Astrocyte (in vitro differentiated cells and primary cell): ENCODE results near the gene FGF9. TPM values are rescaled to one million over a fixed set of nuclear protein-coding genes. Genes with fewer than 3 reads are reported as not detected.

Experiments used
- DNase-seq: peaks from one replicate; pipeline ENCODE4 v3.0.0-alpha.2; 2010; ENCODE audit warnings: low read depth
- FAIRE-seq: peaks from 2 replicates; lab custom pipeline; 2011; peaks lifted over from hg19 to GRCh38; lab: Jason Lieb, UNC
- H2AFZ ChIP-seq: 2 replicates; pipeline ENCODE4 v1.6.0; 2012; ENCODE audit warnings: low read depth, low read length, inconsistent platforms
- H3K27ac ChIP-seq: 2 replicates; pipeline ENCODE4 v1.5.1; 2011; ENCODE audit warnings: low read depth, low read length, inconsistent platforms
- H3K27me3 ChIP-seq: 2 replicates; pipeline ENCODE4 v1.6.0; 2011; ENCODE audit warnings: low read length, inconsistent platforms; ENCODE audit not compliant: insufficient read depth
- H3K36me3 ChIP-seq: 2 replicates; pipeline ENCODE4 v1.5.1; 2011; ENCODE audit warnings: low read length, inconsistent platforms; ENCODE audit not compliant: insufficient read depth
- H3K4me1 ChIP-seq: 2 replicates; pipeline ENCODE4 v1.5.1; 2011; ENCODE audit warnings: low read length, inconsistent platforms; ENCODE audit not compliant: insufficient read depth
- H3K4me2 ChIP-seq: 2 replicates; pipeline ENCODE4 v1.6.0; 2012; ENCODE audit warnings: low read length, inconsistent platforms
- H3K4me3 ChIP-seq: 2 replicates; pipeline ENCODE4 v1.5.1; 2011; ENCODE audit warnings: low read depth, mild to moderate bottlenecking, low read length, inconsistent platforms; ENCODE audit not compliant: insufficient read depth
- H3K79me2 ChIP-seq: 2 replicates; pipeline ENCODE4 v1.6.0; 2012; ENCODE audit warnings: mild to moderate bottlenecking, low read length, inconsistent platforms; ENCODE audit not compliant: insufficient read depth
- H3K9ac ChIP-seq: 2 replicates; pipeline ENCODE4 v1.6.0; 2012; ENCODE audit warnings: mild to moderate bottlenecking, low read length, inconsistent platforms
- H3K9me3 ChIP-seq: 2 replicates; pipeline ENCODE4 v1.5.1; 2012; ENCODE audit warnings: low read depth, mild to moderate bottlenecking, low read length, inconsistent platforms; ENCODE audit not compliant: insufficient read depth
- H4K20me1 ChIP-seq: 2 replicates; pipeline ENCODE4 v1.6.0; 2012; ENCODE audit warnings: low read length, inconsistent platforms; ENCODE audit not compliant: insufficient read depth
- H3K27ac Mint-ChIP-seq: one replicate; pipeline ENCODE4 v1.8.0; 2021; ENCODE audit warnings: mild to moderate bottlenecking, mixed read lengths; ENCODE audit not compliant: unreplicated experiment
- H3K27me3 Mint-ChIP-seq: one replicate; pipeline ENCODE4 v1.8.0; 2021; ENCODE audit warnings: low read depth, mixed read lengths; ENCODE audit not compliant: unreplicated experiment
- H3K36me3 Mint-ChIP-seq: one replicate; pipeline ENCODE4 v1.8.0; 2021; ENCODE audit warnings: low read depth, mixed read lengths; ENCODE audit not compliant: unreplicated experiment
- H3K4me1 Mint-ChIP-seq: one replicate; pipeline ENCODE4 v1.8.0; 2021; ENCODE audit warnings: low read depth, mixed read lengths; ENCODE audit not compliant: unreplicated experiment
- H3K4me3 Mint-ChIP-seq: one replicate; pipeline ENCODE4 v1.8.0; 2021; ENCODE audit warnings: mild to moderate bottlenecking, moderate library complexity, mixed read lengths; ENCODE audit not compliant: unreplicated experiment
- H3K9me3 Mint-ChIP-seq: one replicate; pipeline ENCODE4 v1.8.0; 2021; ENCODE audit warnings: mild to moderate bottlenecking, mixed read lengths; ENCODE audit not compliant: unreplicated experiment
- EZH2 ChIP-seq: IDR thresholded peaks from 2 replicates; pipeline ENCODE4 v1.6.1; 2012; ENCODE audit warnings: mild to moderate bottlenecking, low read length, inconsistent platforms; ENCODE audit not compliant: insufficient read depth
- total RNA-seq: library from RNA; stranded (reverse); gene quantifications from 2 replicates; pipeline ENCODE4 v1.2.1, GENCODE V29; 2021
- TF ChIP-seq, protein P1 (sequence below): IDR thresholded peaks from 2 replicates; pipeline ENCODE4 v1.5.1; 2011; ENCODE audit warnings: low read depth, mild to moderate bottlenecking, inconsistent platforms, low read length, moderate library complexity; ENCODE audit not compliant: insufficient read depth

FGF9 gene
- total RNA-seq, 1 donor from 2014 or later = 0.27 TPM

DNA sequence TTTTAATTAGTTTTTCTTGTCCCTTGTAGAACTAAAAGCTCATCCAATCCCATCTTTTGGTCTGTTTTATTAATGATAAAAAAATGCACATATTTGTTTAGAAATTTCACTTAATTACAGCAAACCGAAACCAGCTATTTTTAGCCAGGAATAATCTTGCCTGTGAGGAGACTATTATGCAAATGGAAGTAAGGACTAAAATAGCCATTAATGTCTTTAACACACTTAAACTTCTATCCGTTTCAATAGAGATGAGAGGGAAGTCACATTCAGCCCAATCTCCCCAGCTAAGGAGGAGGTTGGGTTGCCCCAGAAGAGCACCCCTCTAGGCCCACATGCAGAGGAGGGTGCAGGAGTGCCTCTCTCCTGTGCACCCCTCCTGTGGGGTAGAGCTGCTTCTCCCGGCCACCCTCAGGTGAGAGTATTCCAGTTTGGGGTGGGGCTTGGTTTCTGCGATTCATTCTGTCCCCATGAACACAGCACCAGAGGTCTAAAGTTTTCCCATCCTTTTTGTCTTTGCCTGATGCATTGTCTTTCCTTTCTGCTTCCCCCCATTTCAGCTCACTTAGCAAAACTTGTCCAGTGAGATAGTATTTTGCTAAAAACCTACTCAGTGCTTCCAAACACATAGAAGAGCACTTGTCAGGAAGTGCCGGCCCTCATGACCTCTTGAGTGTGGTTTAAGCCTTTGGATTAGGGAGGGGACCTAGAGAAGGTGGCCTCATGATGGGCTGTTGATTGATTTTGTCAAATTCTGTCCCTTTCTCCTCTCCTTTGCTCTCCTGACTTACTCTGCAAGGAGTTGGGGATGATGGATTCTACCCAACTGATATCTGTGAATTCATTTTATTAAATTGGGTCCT, 28.2 kb downstream of the FGF9 start:
- DNase-seq = no peak
- no peaks in the 10 kb centered on the region for H3K9me3 Mint-ChIP-seq

DNA sequence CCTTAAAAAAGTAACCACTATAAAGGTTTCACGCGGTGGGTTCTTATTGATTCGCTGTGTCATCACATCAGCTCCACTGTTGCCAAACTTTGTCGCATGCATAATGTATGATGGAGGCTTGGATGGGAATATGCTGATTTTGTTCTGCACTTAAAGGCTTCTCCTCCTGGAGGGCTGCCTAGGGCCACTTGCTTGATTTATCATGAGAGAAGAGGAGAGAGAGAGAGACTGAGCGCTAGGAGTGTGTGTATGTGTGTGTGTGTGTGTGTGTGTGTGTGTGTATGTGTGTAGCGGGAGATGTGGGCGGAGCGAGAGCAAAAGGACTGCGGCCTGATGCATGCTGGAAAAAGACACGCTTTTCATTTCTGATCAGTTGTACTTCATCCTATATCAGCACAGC, 30.6 kb downstream of the FGF9 start:
- Histone ChIP-seq H4K20me1 (no peaks in the 10 kb centered on the region), H3K9me3 (no peaks in the 10 kb centered on the region), H3K4me3 (no peak overlapping the region), H3K27me3 (no peaks in the 10 kb centered on the region), H3K36me3 (no peaks in the 10 kb centered on the region), H3K79me2 (no peaks in the 10 kb centered on the region), H3K27ac (no peak overlapping the region), H3K4me2 (no peak overlapping the region), H3K9ac (no peak overlapping the region), H2AFZ (no peak overlapping the region), H3K4me1 (no peaks in the 10 kb centered on the region)
- Mint-ChIP-seq H3K4me3 (no peak overlapping the region), H3K9me3 (no peaks in the 10 kb centered on the region), H3K4me1 (no peaks in the 10 kb centered on the region), H3K27me3 (peaks cover 7% of the 10 kb centered on the region), H3K36me3 (no peaks in the 10 kb centered on the region), H3K27ac (no peak overlapping the region)
- FAIRE-seq (no peak), DNase-seq (no peak)
- TF ChIP-seq, protein P1, sequence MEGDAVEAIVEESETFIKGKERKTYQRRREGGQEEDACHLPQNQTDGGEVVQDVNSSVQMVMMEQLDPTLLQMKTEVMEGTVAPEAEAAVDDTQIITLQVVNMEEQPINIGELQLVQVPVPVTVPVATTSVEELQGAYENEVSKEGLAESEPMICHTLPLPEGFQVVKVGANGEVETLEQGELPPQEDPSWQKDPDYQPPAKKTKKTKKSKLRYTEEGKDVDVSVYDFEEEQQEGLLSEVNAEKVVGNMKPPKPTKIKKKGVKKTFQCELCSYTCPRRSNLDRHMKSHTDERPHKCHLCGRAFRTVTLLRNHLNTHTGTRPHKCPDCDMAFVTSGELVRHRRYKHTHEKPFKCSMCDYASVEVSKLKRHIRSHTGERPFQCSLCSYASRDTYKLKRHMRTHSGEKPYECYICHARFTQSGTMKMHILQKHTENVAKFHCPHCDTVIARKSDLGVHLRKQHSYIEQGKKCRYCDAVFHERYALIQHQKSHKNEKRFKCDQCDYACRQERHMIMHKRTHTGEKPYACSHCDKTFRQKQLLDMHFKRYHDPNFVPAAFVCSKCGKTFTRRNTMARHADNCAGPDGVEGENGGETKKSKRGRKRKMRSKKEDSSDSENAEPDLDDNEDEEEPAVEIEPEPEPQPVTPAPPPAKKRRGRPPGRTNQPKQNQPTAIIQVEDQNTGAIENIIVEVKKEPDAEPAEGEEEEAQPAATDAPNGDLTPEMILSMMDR = no peak
- TF ChIP-seq EZH2 = no peak

More for the DNA sequence above, 28.2 kb downstream of the FGF9 start:
- peaks cover 7% of the 10 kb centered on the region for H3K27me3 Mint-ChIP-seq
- H3K79me2 ChIP-seq = no peaks in the 10 kb centered on the region
- no peak overlapping the region for H3K4me3 ChIP-seq
- no peaks in the 10 kb centered on the region for H3K4me1 ChIP-seq
- TF ChIP-seq, protein P1 = no peak
- TF ChIP-seq EZH2 = no peak
- H3K27ac Mint-ChIP-seq = no peak overlapping the region
- H3K36me3 Mint-ChIP-seq = no peaks in the 10 kb centered on the region
- H3K36me3 ChIP-seq = no peaks in the 10 kb centered on the region
- no peaks in the 10 kb centered on the region for H3K9me3 ChIP-seq
- FAIRE-seq = no peak
- no peaks in the 10 kb centered on the region for H4K20me1 ChIP-seq
- H3K27ac ChIP-seq = no peak overlapping the region
- no peak overlapping the region for H3K9ac ChIP-seq
- H3K4me2 ChIP-seq = no peak overlapping the region
- H3K4me3 Mint-ChIP-seq = no peak overlapping the region
- H2AFZ ChIP-seq = no peak overlapping the region
- H3K27me3 ChIP-seq = no peaks in the 10 kb centered on the region
- no peaks in the 10 kb centered on the region for H3K4me1 Mint-ChIP-seq

DNA sequence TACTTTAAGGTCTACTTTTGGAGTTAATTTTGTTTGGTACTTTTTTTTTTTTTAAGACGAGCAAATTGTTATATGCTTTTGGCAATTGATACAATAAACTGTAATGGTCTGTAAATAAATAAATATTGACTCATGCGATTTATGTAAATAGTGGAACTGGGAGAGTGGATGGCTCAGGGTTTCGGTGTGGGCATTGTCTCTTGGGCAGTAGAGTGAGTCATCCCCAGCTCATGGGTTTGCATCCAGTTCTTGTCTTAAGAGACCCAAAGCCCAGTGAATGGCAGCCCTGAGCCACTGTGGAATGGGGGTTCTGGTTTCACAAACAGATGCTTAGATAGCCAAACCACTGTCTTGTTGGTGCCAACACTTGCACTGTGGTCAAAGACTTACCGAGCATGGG, 33.0 kb downstream of the FGF9 start:
- Histone ChIP-seq H3K4me3 (no peak overlapping the region), H2AFZ (no peak overlapping the region), H3K36me3 (no peaks in the 10 kb centered on the region), H3K4me1 (no peaks in the 10 kb centered on the region), H3K79me2 (no peaks in the 10 kb centered on the region), H3K4me2 (no peak overlapping the region), H3K27me3 (no peaks in the 10 kb centered on the region), H4K20me1 (no peaks in the 10 kb centered on the region), H3K27ac (no peak overlapping the region), H3K9ac (no peak overlapping the region), H3K9me3 (no peaks in the 10 kb centered on the region)
- H3K9me3 Mint-ChIP-seq = no peaks in the 10 kb centered on the region
- FAIRE-seq = no peak
- H3K27me3 Mint-ChIP-seq = peaks cover 6% of the 10 kb centered on the region
- no peak for DNase-seq
- H3K4me1 Mint-ChIP-seq = no peaks in the 10 kb centered on the region
- no peak overlapping the region for H3K4me3 Mint-ChIP-seq
- H3K36me3 Mint-ChIP-seq = no peaks in the 10 kb centered on the region
- TF ChIP-seq, protein P1 = no peak
- TF ChIP-seq EZH2 = no peak
- H3K27ac Mint-ChIP-seq = no peak overlapping the region
